HCT116 (cell line): ENCODE data around the gene CAMKMT. TPM values are rescaled to one million over a fixed set of nuclear protein-coding genes. Genes with fewer than 3 reads are reported as not detected.

Experiments
- ATAC-seq: fragments of 200-7000 bp; cut with Tn5 transposase; 2 replicates; pipeline ENCODE4 v1.9.1; 2020; ENCODE audit warnings: mild to moderate bottlenecking, moderate library complexity
- BruUV-seq: library from RNA; stranded (reverse); fragments of 400-500 nt; replicated peaks from 2 replicates; lab custom pipeline; 2021; lab: Mats Ljungman, UMichigan
- CTCF ChIA-PET: fragments of 300-600 bp; sonication (Branson Sonifier 250); formaldehyde crosslinking; loops from one replicate; lab custom pipeline; 2021; ENCODE audit warnings: antibody characterized with exemption; lab: Charles Lee
- POLR2A ChIA-PET: fragments of 300-600, 350-600 bp; sonication (Branson Sonifier 250); formaldehyde crosslinking; loops from one replicate; lab custom pipeline; 2021; ENCODE audit warnings: antibody characterized with exemption; lab: Charles Lee
- RAD21 ChIA-PET, 2 experiments: fragments of 300-600 bp; sonication (Branson Sonifier 250); formaldehyde crosslinking; loops; one replicate each; lab custom pipeline; 2023; ENCODE audit warnings: low total read pairs in 2 of 2; ENCODE audit not compliant: uncharacterized antibody in 2 of 2, unreplicated experiment in 2 of 2, low non-redundant PET in 1 of 2; lab: Charles Lee
- DNase-seq: peaks from one replicate; pipeline ENCODE4 v3.0.0-alpha.2; 2010; ENCODE audit warnings: low read depth, low spot score
- H2AFZ ChIP-seq: fragments of 200-600 bp; shearing (Covaris generic), sonication (generic); 2 replicates; pipeline ENCODE4 v1.6.1; 2017; ENCODE audit warnings: low read depth, mixed run types, mixed read lengths, antibody characterized with exemption, low read length; ENCODE audit not compliant: poor library complexity, severe bottlenecking
- H3K27ac ChIP-seq: 2 replicates; pipeline ENCODE4 v1.5.1; 2012; ENCODE audit warnings: low read depth, low read length
- H3K27me3 ChIP-seq: fragments of 200-600 bp; sonication (generic); 2 replicates; pipeline ENCODE4 v1.6.1; 2016; ENCODE audit warnings: mixed run types, low read length, mixed read lengths; ENCODE audit not compliant: insufficient read depth
- H3K36me3 ChIP-seq, 2 experiments: fragments of 200-500 bp in 1 of 2; fragments of 200-600 bp in 1 of 2; sonication (Bioruptor generic) in 1 of 2; sonication (generic) in 1 of 2; 2 replicates each; pipeline versions ENCODE4 v1.5.1 to v1.6.1; 2014 to 2016; ENCODE audit warnings: low read length in 2 of 2, inconsistent platforms in 1 of 2, mixed read lengths in 1 of 2, mixed run types in 1 of 2; ENCODE audit not compliant: insufficient read depth in 2 of 2, control insufficient read depth in 1 of 2
- H3K4me1 ChIP-seq, 2 experiments: fragments of 200-600 bp in 1 of 2; sonication (generic) in 1 of 2; 2 replicates each; pipeline versions ENCODE4 v1.5.1 to v1.6.1; 2012 to 2017; ENCODE audit warnings: low read length in 2 of 2, inconsistent platforms in 1 of 2, mild to moderate bottlenecking in 1 of 2, mixed read lengths in 1 of 2, mixed run types in 1 of 2, moderate library complexity in 1 of 2; ENCODE audit not compliant: insufficient read depth in 2 of 2, control insufficient read depth in 1 of 2
- H3K4me2 ChIP-seq: fragments of 200-600 bp; sonication (generic); 2 replicates; pipeline ENCODE4 v1.6.1; 2017; ENCODE audit warnings: mixed run types, low read length, mixed read lengths
- H3K4me3 ChIP-seq, 2 experiments: fragments of 200-600 bp in 1 of 2; sonication (generic) in 1 of 2; replicated peaks in 1 of 2; 2 replicates each; pipeline ENCODE4 v1.5.1; 2011 to 2016; ENCODE audit warnings: low read length in 2 of 2, control low read depth in 1 of 2, low read depth in 1 of 2, mild to moderate bottlenecking in 1 of 2, mixed read lengths in 1 of 2, mixed run types in 1 of 2
- H3K79me2 ChIP-seq: fragments of 200-600 bp; sonication (generic); 2 replicates; pipeline ENCODE4 v1.6.1; 2017; ENCODE audit warnings: mild to moderate bottlenecking, mixed run types, low read length, moderate library complexity, mixed read lengths; ENCODE audit not compliant: insufficient read depth
- H3K9ac ChIP-seq: fragments of 200-600 bp; sonication (generic); 2 replicates; pipeline ENCODE4 v1.6.1; 2016; ENCODE audit warnings: low read length, mixed read lengths
- H3K9me2 ChIP-seq: fragments of 200-600 bp; sonication (generic), shearing (Covaris generic); 2 replicates; pipeline ENCODE4 v1.6.1; 2017; ENCODE audit warnings: mixed run types, mild to moderate bottlenecking, moderate library complexity; ENCODE audit not compliant: insufficient read depth
- H3K9me3 ChIP-seq, 2 experiments: fragments of 200-500 bp in 1 of 2; fragments of 200-600 bp in 1 of 2; sonication (Bioruptor generic) in 1 of 2; sonication (generic) in 1 of 2; 2 replicates each; pipeline ENCODE4 v1.6.1; 2014 to 2017; ENCODE audit warnings: low read length in 2 of 2, mixed read lengths in 2 of 2, inconsistent platforms in 1 of 2, low read depth in 1 of 2, mild to moderate bottlenecking in 1 of 2, mixed run types in 1 of 2, moderate library complexity in 1 of 2; ENCODE audit not compliant: control insufficient read depth in 1 of 2, insufficient read depth in 1 of 2
- H4K20me1 ChIP-seq: fragments of 200-600 bp; sonication (generic), shearing (Covaris generic); 2 replicates; pipeline ENCODE4 v1.6.1; 2017; ENCODE audit warnings: mixed run types, mild to moderate bottlenecking, moderate library complexity; ENCODE audit not compliant: insufficient read depth
- CBX3 ChIP-seq: IDR thresholded peaks from 2 replicates; pipeline ENCODE4 v1.6.1; 2012; ENCODE audit warnings: low read depth
- CTCF ChIP-seq, 3 experiments: fragments of 200-600 bp in 1 of 3; sonication (generic) in 1 of 3; IDR thresholded peaks in 2 of 3; conservative IDR thresholded peaks in 1 of 3; 2 replicates each; pipeline ENCODE4 v1.5.1; 2012 to 2017; ENCODE audit warnings: low read depth in 2 of 3, low read length in 2 of 3, antibody characterized with exemption in 1 of 3, borderline replicate concordance in 1 of 3, control low read depth in 1 of 3, mild to moderate bottlenecking in 1 of 3, mixed read lengths in 1 of 3, mixed run types in 1 of 3, moderate library complexity in 1 of 3; ENCODE audit not compliant: insufficient read depth in 1 of 3
- EGR1 ChIP-seq: IDR thresholded peaks from 2 replicates; pipeline ENCODE4 v1.6.1; 2012; ENCODE audit warnings: low read depth
- ELF1 ChIP-seq: IDR thresholded peaks from 2 replicates; pipeline ENCODE4 v1.6.1; 2012; ENCODE audit warnings: low read depth, borderline replicate concordance
- EZH2phosphoT487 ChIP-seq: fragments of 200-600 bp; IDR thresholded peaks from 2 replicates; pipeline ENCODE4 v1.6.1; 2018; ENCODE audit warnings: antibody characterized with exemption, borderline replicate concordance
- JUND ChIP-seq: IDR thresholded peaks from 2 replicates; pipeline ENCODE4 v1.6.1; 2012
- MAX ChIP-seq: IDR thresholded peaks from 2 replicates; pipeline ENCODE4 v1.6.1; 2012
- SP1 ChIP-seq: IDR thresholded peaks from 2 replicates; pipeline ENCODE4 v1.6.1; 2012; ENCODE audit warnings: low read depth
- SRF ChIP-seq: IDR thresholded peaks from 2 replicates; pipeline ENCODE4 v1.6.1; 2012; ENCODE audit warnings: low read depth
- ZNF274 ChIP-seq: fragments of 200-500 bp; sonication (Bioruptor generic); IDR thresholded peaks from 2 replicates; pipeline ENCODE4 v1.6.1; 2014; ENCODE audit warnings: mild to moderate bottlenecking, low read depth, low read length, inconsistent platforms
- intact Hi-C: fragments of 100-400 bp; cut with micrococcal nuclease; formaldehyde crosslinking; loops from 2 replicates; pipeline ENCODE4 v1.10.0; 2022
- total RNA-seq: library from RNA; stranded (reverse); gene quantifications from one replicate; pipeline ENCODE4 v1.2.1, GENCODE V29; 2021; ENCODE audit not compliant: unreplicated experiment

CAMKMT gene
- total RNA-seq, 1 experiment from 2014 or later: 10.6 TPM

DNA sequence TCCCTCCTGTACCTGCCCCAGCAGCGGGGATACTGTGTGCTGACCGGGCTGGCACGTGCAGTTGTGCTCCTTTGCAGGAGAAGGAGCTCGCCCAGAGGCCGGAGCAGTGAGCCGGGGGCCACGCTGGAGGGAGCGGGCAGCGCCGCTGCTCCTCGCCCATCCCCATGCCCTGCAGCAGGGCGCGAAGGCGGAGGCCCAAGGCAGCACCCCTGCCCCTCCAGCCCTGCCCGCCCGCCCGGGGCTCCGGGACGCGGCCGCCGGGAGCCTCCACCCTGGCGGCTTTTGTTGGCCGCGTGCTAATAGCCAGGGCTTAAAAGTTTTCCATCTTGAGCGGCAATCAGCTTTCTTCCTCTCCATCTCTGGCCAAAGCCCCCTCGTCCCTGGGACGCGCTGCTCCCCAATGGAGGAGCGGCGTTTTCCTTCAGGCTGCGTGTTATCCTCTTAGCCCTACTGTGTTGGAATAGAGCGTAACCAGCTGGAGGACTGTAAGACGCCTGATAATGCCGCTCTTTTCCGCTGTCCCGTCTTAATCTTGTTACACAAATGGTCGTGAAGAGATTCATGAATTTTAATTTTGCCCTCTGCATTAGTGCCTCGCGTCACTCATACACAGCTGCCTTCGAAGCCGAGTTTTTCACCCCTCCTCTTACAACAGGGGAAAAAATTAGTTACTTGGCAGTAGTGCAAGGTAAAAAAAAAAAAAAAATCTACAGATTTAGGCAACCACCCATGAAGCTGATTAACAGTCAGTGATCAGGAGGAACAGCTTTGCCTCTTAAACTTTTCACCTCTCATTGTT lies 406.9 kb downstream of the CAMKMT start:
- intact Hi-C loops: no loop called here
- no peaks in the 10 kb centered on the region for H4K20me1 ChIP-seq
- H3K4me1 ChIP-seq: no peaks in the 10 kb centered on the region
- ATAC-seq: no peak
- H3K36me3 ChIP-seq: no peaks in the 10 kb centered on the region
- POLR2A ChIA-PET: no interaction called here
- H3K79me2 ChIP-seq: no peaks in the 10 kb centered on the region
- no peaks in the 10 kb centered on the region for H3K9me3 ChIP-seq
- H3K4me2 ChIP-seq: no peak overlapping the region
- no TSS peak for BruUV-seq
- DNase-seq: no peak
- CTCF ChIA-PET: interaction anchor here (1.9 kb wide), 1 partner anchor 376 kb away, joined by 5 read pairs; no protein-coding TSS in a partner anchor
- RAD21 ChIA-PET: no interaction called here
- H2AFZ ChIP-seq: no peak overlapping the region
- TF ChIP-seq ZNF274 (no peak), JUND (no peak), MAX (no peak), CTCF (IDR thresholded peaks at IDR 0.05 in 2 of 3, conservative IDR thresholded peaks at IDR 0.05 in 1 of 3; ENCODE audit: borderline replicate concordance in 1 of 3, insufficient read depth in 1 of 3, low read depth in 2 of 3, low read length in 2 of 3) (no peak), CBX3 (no peak), SRF (no peak), EZH2phosphoT487 (no peak), EGR1 (no peak), ELF1 (no peak), SP1 (no peak)
- TF ChIP-seq, all 23 proteins: peak for 0
- Histone ChIP-seq H3K27ac (no peak overlapping the region), H3K4me3 (no peak overlapping the region), H3K27me3 (no peaks in the 10 kb centered on the region), H3K9me2 (no peaks in the 10 kb centered on the region), H3K9ac (no peak overlapping the region)
